ENCODE data around the gene ZNF331. TPM values are rescaled to one million over a fixed set of nuclear protein-coding genes. Genes with fewer than 3 reads are reported as not detected.

Gene ZNF331
- total RNA-seq, 1 donor from 2014 or later = 30.1 TPM

DNA sequence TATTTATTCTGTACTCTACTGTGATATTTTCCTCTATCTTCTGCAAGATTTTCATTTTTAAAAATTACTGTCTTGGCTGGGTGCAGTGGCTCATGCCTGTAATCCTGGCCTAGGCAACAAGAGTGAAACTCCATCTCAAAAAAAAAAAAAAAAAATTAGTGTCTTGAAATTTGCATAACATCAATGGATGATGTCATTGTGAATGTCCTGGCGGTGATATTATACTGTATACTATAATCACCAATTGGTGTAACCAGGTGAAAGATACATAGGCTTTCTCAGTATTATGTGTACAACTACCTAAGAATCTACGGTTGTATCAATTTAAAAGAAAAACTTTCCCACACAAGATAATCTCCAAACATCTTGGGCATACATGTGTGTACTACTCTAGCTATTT lies 15.2 kb downstream of the ZNF331 start:
- no peaks in the 10 kb centered on the region for H3K9me3 ChIP-seq
- H3K27ac ChIP-seq = peak overlapping the region; percentile 27
- peaks cover 4% of the 10 kb centered on the region for H3K36me3 ChIP-seq
- H3K4me1 ChIP-seq = peaks cover 6% of the 10 kb centered on the region
- TF ChIP-seq, protein P1, sequence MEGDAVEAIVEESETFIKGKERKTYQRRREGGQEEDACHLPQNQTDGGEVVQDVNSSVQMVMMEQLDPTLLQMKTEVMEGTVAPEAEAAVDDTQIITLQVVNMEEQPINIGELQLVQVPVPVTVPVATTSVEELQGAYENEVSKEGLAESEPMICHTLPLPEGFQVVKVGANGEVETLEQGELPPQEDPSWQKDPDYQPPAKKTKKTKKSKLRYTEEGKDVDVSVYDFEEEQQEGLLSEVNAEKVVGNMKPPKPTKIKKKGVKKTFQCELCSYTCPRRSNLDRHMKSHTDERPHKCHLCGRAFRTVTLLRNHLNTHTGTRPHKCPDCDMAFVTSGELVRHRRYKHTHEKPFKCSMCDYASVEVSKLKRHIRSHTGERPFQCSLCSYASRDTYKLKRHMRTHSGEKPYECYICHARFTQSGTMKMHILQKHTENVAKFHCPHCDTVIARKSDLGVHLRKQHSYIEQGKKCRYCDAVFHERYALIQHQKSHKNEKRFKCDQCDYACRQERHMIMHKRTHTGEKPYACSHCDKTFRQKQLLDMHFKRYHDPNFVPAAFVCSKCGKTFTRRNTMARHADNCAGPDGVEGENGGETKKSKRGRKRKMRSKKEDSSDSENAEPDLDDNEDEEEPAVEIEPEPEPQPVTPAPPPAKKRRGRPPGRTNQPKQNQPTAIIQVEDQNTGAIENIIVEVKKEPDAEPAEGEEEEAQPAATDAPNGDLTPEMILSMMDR (IDR thresholded peaks at IDR 0.05) = no peak
- no peak overlapping the region for H3K4me3 ChIP-seq
- intact Hi-C loops (cut with DNase I) = no loop called here
- ATAC-seq (no peak), DNase-seq (no peak)
- no peaks in the 10 kb centered on the region for H3K27me3 ChIP-seq

DNA sequence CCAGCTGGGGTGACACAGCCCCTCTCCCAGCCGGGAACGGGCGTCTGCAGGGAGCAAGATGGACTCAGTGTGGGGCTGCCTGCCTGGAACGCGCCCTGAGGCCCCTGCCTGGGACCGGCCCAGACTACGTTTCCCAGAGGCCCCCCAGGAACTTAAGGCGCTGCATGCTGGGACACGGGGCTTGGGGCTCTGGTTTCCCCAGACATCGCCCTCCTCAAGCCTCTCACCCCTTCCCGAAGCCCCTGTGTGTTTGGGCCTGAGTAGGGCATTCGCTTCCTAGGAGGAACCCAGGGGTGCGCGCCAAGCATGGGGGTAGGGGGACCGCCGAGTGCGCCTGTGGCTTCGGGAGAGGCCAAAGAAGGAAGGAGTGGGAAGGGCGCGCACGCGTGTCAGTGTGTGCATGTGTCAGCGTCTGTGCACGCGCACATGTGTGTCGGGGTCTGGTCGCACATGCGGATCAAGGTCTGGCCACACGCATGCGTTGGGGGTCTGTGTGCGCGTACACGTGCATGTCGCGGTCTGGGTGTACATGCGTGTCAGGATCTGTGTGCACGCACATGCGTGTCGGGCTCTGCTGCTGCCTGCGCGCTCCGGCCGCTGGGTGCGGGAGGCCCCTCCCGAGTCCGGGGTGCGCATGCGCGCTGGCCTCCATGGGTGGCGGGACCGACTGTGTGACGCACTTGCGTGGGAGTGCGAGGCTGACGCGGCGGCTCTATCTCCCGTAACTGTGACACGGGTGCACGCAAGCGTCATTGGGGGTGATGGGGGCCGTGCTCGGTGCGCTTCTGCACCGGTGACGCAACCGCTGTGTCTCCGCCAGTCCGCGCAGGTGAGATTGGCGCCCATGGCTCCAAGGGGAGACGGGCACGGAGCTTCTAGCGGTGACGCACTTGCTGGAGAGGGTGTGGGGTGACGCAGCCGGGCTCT lies 16.2 kb downstream of the ZNF331 start:
- ATAC-seq = peak; percentile 91
- intact Hi-C loops (cut with DNase I) = no loop called here
- TF ChIP-seq, protein P1 (IDR thresholded peaks at IDR 0.05) = no peak

DNA sequence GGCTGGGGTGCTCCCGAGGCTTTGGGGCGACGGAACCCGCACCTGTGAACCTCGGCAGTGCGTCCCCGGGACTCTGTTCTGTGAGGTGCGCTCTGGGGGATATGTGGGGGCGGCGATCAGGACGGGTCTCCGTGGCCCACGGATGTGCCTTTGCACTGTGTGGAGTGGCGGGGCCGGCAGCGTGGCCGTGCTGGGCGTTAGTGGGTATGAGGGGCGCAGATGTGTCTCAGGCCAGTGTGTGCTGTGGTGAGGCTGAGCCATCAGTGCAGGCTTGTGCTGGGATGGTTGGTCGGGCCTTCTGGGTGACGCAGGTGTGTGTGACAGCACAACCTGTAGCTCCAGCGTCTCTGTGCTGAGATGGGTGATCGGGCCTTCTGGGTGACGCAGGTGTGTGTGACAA lies 16.9 kb downstream of the ZNF331 start:
- no peaks in the 10 kb centered on the region for H3K9me3 ChIP-seq
- TF ChIP-seq, protein P1 (IDR thresholded peaks at IDR 0.05) = no peak
- peak overlapping the region; percentile 62 for H3K4me3 ChIP-seq
- intact Hi-C loops (cut with DNase I) = no loop called here
- ATAC-seq = peak; percentile 31
- peaks cover 10% of the 10 kb centered on the region for H3K36me3 ChIP-seq
- H3K27ac ChIP-seq = peak overlapping the region; percentile 87
- no peak for DNase-seq
- no peaks in the 10 kb centered on the region for H3K27me3 ChIP-seq
- H3K4me1 ChIP-seq = peaks cover 6% of the 10 kb centered on the region

More for the DNA sequence above, 16.2 kb downstream of the ZNF331 start:
- peak overlapping the region; percentile 87 for H3K27ac ChIP-seq
- peak overlapping the region; percentile 62 for H3K4me3 ChIP-seq
- H3K4me1 ChIP-seq = peaks cover 6% of the 10 kb centered on the region
- H3K9me3 ChIP-seq = no peaks in the 10 kb centered on the region
- peaks cover 4% of the 10 kb centered on the region for H3K36me3 ChIP-seq
- H3K27me3 ChIP-seq = no peaks in the 10 kb centered on the region
- peak; percentile 95 for DNase-seq

DNA sequence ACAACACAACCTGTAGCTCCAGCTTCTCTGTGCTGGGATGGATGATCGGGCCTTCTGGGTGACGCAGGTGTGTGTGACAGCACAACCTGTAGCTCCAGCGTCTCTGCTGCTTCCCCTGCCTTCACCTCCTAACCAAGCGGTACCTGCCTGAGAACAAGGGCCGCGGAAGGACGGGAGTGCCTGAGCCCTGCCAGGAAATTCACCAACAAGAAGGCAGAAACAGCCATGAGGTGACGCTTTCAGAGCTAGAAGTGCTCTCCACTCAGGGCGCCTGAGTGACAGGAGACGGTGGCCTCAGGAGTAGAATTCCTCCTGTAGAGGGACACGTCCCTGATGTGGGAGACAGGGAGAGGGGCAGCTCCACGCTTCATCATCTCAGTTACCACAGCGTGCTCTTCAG lies 17.4 kb downstream of the ZNF331 start:
- H3K27ac ChIP-seq = no peak overlapping the region
- TF ChIP-seq, protein P1 (IDR thresholded peaks at IDR 0.05) = no peak

DNA sequence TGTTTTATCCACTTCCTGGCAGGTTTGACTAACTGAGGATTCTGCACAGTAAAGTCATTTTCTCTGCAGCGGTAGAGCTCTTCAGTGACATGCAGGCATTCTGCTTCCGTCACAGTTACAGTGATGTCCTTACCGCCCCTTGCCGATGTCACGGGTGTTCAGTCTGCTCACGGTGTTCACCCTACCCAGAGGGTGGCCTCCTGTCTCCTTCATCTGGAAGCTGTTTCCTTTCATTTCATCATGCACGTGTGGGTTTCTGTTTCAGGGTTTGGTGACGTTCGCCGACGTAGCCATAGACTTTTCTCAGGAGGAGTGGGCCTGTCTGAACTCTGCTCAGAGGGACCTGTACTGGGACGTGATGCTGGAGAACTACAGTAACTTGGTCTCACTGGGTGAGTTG lies 33.4 kb downstream of the ZNF331 start:
- intact Hi-C loops (cut with DNase I) = no loop called here
- no peaks in the 10 kb centered on the region for H3K4me1 ChIP-seq
- H3K27me3 ChIP-seq = no peaks in the 10 kb centered on the region
- no peak for ATAC-seq
- H3K36me3 ChIP-seq = peaks cover 62% of the 10 kb centered on the region
- no peak overlapping the region for H3K4me3 ChIP-seq
- DNase-seq = peak; percentile 26
- no peaks in the 10 kb centered on the region for H3K9me3 ChIP-seq
- TF ChIP-seq, protein P1 (IDR thresholded peaks at IDR 0.05) = no peak
- H3K27ac ChIP-seq = no peak overlapping the region

More for the DNA sequence above, 17.4 kb downstream of the ZNF331 start:
- intact Hi-C loops (cut with DNase I) = no loop called here
- Histone ChIP-seq H3K9me3 (no peaks in the 10 kb centered on the region), H3K36me3 (peaks cover 15% of the 10 kb centered on the region), H3K27me3 (no peaks in the 10 kb centered on the region), H3K4me1 (peaks cover 6% of the 10 kb centered on the region), H3K4me3 (peak overlapping the region; percentile 62)
- DNase-seq = no peak
- ATAC-seq = no peak

Data from upper lobe of right lung (tissue), 1 donor.